OCI-LY1 (cell line): ENCODE data around the gene SLC2A10.

Experiments
- H2AFZ ChIP-seq: fragments of 200-600 bp; sonication (generic), shearing (Covaris generic); 2 replicates; pipeline ENCODE4 v1.6.0; 2014; ENCODE audit warnings: antibody characterized with exemption, mild to moderate bottlenecking, low read length
- H3F3A ChIP-seq: fragments of 200-600 bp; sonication (generic), shearing (Covaris generic); 2 replicates; pipeline ENCODE4 v1.6.0; 2014; ENCODE audit warnings: mild to moderate bottlenecking, antibody characterized with exemption, low read length, moderate library complexity; ENCODE audit not compliant: insufficient read depth
- H3K27ac ChIP-seq: fragments of 200-600 bp; sonication (generic); 2 replicates; pipeline ENCODE4 v1.5.1; 2014; ENCODE audit warnings: low read length, mixed run types, mild to moderate bottlenecking, low read depth; ENCODE audit not compliant: poor library complexity, severe bottlenecking
- H3K27me3 ChIP-seq: fragments of 200-600 bp; sonication (generic); 2 replicates; pipeline ENCODE4 v1.6.0; 2014; ENCODE audit warnings: antibody characterized with exemption, mild to moderate bottlenecking, low read length, moderate library complexity; ENCODE audit not compliant: insufficient read depth
- H3K36me3 ChIP-seq: fragments of 200-600 bp; sonication (generic); 2 replicates; pipeline ENCODE4 v1.6.1; 2014; ENCODE audit warnings: mild to moderate bottlenecking, antibody characterized with exemption, low read length, moderate library complexity, mixed read lengths; ENCODE audit not compliant: insufficient read depth
- H3K4me1 ChIP-seq: fragments of 200-600 bp; sonication (generic); 2 replicates; pipeline ENCODE4 v1.5.1; 2014; ENCODE audit warnings: mild to moderate bottlenecking, low read length, moderate library complexity; ENCODE audit not compliant: insufficient read depth, severe bottlenecking
- H3K4me2 ChIP-seq: fragments of 200-600 bp; sonication (generic), shearing (Covaris generic); 2 replicates; pipeline ENCODE4 v1.6.1; 2014; ENCODE audit warnings: low read length
- H3K4me3 ChIP-seq: fragments of 200-600 bp; sonication (generic); 2 replicates; pipeline ENCODE4 v1.5.1; 2014; ENCODE audit warnings: low read length, low read depth, mild to moderate bottlenecking, mixed read lengths; ENCODE audit not compliant: poor library complexity, severe bottlenecking
- H3K79me2 ChIP-seq: fragments of 200-600 bp; shearing (Covaris generic); 2 replicates; pipeline ENCODE4 v1.6.1; 2016; ENCODE audit warnings: mixed run types, low read length, mixed read lengths; ENCODE audit not compliant: insufficient read depth
- H3K9ac ChIP-seq: fragments of 200-600 bp; sonication (generic), shearing (Covaris generic); 2 replicates; pipeline ENCODE4 v1.6.1; 2014; ENCODE audit warnings: mild to moderate bottlenecking, low read length, mixed read lengths
- H3K9me2 ChIP-seq: fragments of 200-600 bp; sonication (generic), shearing (Covaris generic); 2 replicates; pipeline ENCODE4 v1.6.1; 2014; ENCODE audit warnings: low read depth, mild to moderate bottlenecking, low read length, mixed read lengths
- H3K9me3 ChIP-seq: fragments of 200-600 bp; shearing (Covaris generic); 2 replicates; pipeline ENCODE4 v1.6.1; 2014; ENCODE audit warnings: low read length, mixed read lengths
- H4K20me1 ChIP-seq: fragments of 200-600 bp; sonication (generic), shearing (Covaris generic); 2 replicates; pipeline ENCODE4 v1.6.0; 2016; ENCODE audit warnings: mild to moderate bottlenecking, low read length; ENCODE audit not compliant: insufficient read depth
- EZH2 ChIP-seq: fragments of 200-600 bp; sonication (generic), shearing (Covaris generic); IDR thresholded peaks from 2 replicates; pipeline ENCODE4 v1.8.0; 2017; ENCODE audit warnings: borderline replicate concordance, mixed run types, mild to moderate bottlenecking, antibody characterized with exemption, low read length, moderate library complexity, mixed read lengths
- TF ChIP-seq, protein P1 (sequence below): fragments of 200-600 bp; sonication (generic), shearing (Covaris generic); IDR thresholded peaks from 2 replicates; pipeline ENCODE4 v1.5.1; 2017; ENCODE audit warnings: mild to moderate bottlenecking, antibody characterized with exemption, low read length, moderate library complexity, mixed read lengths

The SLC2A10 gene

DNA sequence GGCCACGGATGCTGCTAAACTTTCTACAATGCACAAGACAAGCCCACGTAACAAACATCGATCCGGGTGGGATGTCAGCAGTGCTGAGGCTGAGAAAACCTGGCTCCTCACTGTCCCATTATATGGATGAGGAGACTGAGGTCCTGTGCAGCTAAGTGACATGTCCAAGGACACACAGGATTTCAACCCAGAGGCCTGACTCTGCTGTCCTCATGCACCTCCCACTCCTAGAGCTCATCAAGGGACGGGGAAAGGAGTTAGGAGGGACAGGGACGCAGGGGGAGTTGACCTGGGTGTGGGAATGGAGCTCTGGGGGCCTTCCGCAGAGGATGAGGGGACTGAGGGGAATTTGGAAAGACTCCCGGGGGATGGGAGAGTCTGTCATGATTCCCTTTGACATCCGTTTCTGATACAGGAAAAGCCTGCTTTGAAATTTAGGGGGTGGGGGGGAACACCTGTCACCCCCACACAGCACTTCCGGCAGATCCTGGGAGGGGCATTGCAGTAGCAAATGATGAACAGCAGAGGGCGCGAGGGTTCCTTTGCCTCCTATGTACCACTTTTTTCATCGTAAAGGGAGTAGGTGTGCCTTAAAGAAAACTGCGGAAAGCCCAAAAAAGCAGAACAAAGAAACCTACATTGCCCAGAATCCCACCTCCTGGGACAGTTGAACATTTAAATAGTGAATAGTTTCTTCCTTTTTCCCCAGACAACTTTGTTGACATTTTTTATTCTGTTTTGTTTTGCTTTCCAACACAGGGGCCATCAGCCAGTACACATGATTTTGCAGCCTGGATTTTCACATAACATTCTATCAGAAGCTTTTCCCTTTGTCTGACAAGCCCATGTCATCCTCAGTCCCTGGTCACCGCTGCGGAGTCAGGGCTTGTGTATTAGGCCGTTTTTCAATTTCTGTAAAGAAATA, 48.6 kb downstream of the SLC2A10 start:
- no peak overlapping the region for H3K27ac ChIP-seq
- H3K27me3 ChIP-seq, result no peaks in the 10 kb centered on the region
- H3K9ac ChIP-seq, result no peak overlapping the region
- no peak overlapping the region for H3K4me2 ChIP-seq
- no peaks in the 10 kb centered on the region for H3F3A ChIP-seq
- no peaks in the 10 kb centered on the region for H3K9me2 ChIP-seq
- TF ChIP-seq EZH2, result no peak
- TF ChIP-seq, protein P1, sequence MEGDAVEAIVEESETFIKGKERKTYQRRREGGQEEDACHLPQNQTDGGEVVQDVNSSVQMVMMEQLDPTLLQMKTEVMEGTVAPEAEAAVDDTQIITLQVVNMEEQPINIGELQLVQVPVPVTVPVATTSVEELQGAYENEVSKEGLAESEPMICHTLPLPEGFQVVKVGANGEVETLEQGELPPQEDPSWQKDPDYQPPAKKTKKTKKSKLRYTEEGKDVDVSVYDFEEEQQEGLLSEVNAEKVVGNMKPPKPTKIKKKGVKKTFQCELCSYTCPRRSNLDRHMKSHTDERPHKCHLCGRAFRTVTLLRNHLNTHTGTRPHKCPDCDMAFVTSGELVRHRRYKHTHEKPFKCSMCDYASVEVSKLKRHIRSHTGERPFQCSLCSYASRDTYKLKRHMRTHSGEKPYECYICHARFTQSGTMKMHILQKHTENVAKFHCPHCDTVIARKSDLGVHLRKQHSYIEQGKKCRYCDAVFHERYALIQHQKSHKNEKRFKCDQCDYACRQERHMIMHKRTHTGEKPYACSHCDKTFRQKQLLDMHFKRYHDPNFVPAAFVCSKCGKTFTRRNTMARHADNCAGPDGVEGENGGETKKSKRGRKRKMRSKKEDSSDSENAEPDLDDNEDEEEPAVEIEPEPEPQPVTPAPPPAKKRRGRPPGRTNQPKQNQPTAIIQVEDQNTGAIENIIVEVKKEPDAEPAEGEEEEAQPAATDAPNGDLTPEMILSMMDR, result peak; percentile 87
- no peaks in the 10 kb centered on the region for H3K79me2 ChIP-seq
- H3K4me1 ChIP-seq, result no peaks in the 10 kb centered on the region
- no peaks in the 10 kb centered on the region for H4K20me1 ChIP-seq
- H3K36me3 ChIP-seq, result no peaks in the 10 kb centered on the region
- no peak overlapping the region for H3K4me3 ChIP-seq
- H2AFZ ChIP-seq, result no peak overlapping the region
- no peaks in the 10 kb centered on the region for H3K9me3 ChIP-seq

DNA sequence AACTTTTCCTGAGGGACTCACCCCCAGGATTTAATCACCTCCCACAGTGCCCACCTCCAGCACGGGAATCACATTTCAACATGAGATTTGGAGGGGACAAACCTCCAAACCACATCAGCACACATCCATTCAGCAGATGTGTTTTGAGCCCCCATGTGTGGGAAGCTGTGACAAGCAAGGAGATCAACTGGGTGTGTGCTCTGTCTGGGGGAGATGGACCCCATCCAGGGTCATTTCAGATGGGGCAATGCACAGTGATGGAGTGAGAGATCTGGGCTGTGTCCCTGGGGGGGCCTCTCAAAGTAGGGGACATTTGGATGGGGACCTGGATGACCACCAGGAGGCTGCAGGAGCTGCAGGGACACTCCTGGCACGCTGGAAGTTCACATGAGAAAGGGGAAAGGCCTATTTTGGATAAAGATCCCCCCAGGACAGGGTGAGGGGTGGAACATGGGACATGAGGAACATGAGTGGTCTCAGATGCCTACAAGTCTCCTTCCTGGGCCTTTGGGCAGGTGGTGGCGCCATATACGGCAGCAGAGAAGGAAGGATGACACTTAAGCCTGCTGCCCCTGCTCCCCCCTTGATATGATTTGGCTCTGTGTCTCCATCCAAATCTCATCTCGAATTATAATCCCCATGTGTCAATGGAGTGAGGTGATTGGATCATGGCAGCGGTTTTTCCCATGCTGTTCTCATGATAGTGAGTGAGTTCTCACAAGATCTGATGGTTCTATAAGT, 49.6 kb downstream of the SLC2A10 start:
- Histone ChIP-seq H3K27ac (no peak overlapping the region), H3K4me3 (no peak overlapping the region), H4K20me1 (no peaks in the 10 kb centered on the region), H3K27me3 (no peaks in the 10 kb centered on the region), H3K4me1 (no peaks in the 10 kb centered on the region), H3K9me2 (no peaks in the 10 kb centered on the region), H3K4me2 (no peak overlapping the region), H3K9me3 (no peaks in the 10 kb centered on the region), H2AFZ (no peak overlapping the region), H3K79me2 (no peaks in the 10 kb centered on the region), H3K36me3 (no peaks in the 10 kb centered on the region), H3F3A (no peaks in the 10 kb centered on the region), H3K9ac (no peak overlapping the region)
- no peak for TF ChIP-seq EZH2
- TF ChIP-seq, protein P1, result no peak

DNA sequence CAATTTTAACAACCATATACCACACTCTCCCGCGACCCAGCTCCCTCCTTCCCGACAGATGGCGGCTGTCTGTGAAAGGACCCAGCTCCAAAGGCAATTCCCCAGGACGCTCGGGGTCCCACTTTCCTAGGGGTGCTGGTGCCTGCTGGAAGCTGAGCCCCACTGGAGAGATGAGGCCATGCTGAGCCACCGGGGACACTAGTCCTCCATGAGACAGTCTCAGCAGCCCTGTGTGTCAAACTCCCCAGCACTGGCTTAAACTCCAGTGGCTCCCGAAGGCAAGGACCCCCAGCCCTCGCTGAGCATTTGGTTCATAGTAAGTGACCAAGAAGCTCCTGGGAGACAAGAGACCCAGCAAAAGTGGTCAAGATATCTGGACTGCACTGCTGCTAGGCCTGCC, 52.1 kb downstream of the SLC2A10 start:
- no peak overlapping the region for H3K27ac ChIP-seq
- no peaks in the 10 kb centered on the region for H3K27me3 ChIP-seq
- H3F3A ChIP-seq, result no peaks in the 10 kb centered on the region
- no peak overlapping the region for H3K9ac ChIP-seq
- H4K20me1 ChIP-seq, result no peaks in the 10 kb centered on the region
- H3K9me2 ChIP-seq, result no peaks in the 10 kb centered on the region
- no peak overlapping the region for H3K4me3 ChIP-seq
- H3K36me3 ChIP-seq, result no peaks in the 10 kb centered on the region
- no peak overlapping the region for H3K4me2 ChIP-seq
- no peak for TF ChIP-seq EZH2
- TF ChIP-seq, protein P1, result no peak
- H3K4me1 ChIP-seq, result no peaks in the 10 kb centered on the region
- no peaks in the 10 kb centered on the region for H3K9me3 ChIP-seq
- H3K79me2 ChIP-seq, result no peaks in the 10 kb centered on the region
- H2AFZ ChIP-seq, result no peak overlapping the region
